Body of pancreas (tissue), 4 donors: ENCODE data around the gene TUBA1B. TPM values are rescaled to one million over a fixed set of nuclear protein-coding genes. Genes with fewer than 3 reads are reported as not detected.
A peak's percentile ranks its signal among the peaks of the same experiment; 100 is the strongest.

Experiments used
- ATAC-seq: fragments of 150-250 bp; one replicate; pipeline ENCODE4 v1.9.1; 2016
- DNase-seq, 4 donors: peaks; one replicate each; pipeline ENCODE4 v3.0.0-alpha.2; 2019
- H3K27ac ChIP-seq, 4 donors: fragments of 200-600 bp; sonication (generic); 1 replicate in 3 of 4; 2 replicates in 1 of 4; pipeline versions ENCODE4 v1.5.1 to v1.6.1; 2016 to 2019; ENCODE audit warnings: mild to moderate bottlenecking in 1 of 4, mixed read lengths in 1 of 4, moderate library complexity in 1 of 4
- H3K27me3 ChIP-seq, 2 donors: fragments of 200-600 bp; sonication (generic); one replicate each; pipeline ENCODE4 v1.6.0; 2016; ENCODE audit warnings: mild to moderate bottlenecking in 1 of 2
- H3K36me3 ChIP-seq, 2 donors: fragments of 200-600 bp; sonication (generic); replicated peaks in 1 of 2; 2 replicates each; pipeline ENCODE4 v1.5.1; 2016; ENCODE audit warnings: low read depth in 2 of 2; ENCODE audit not compliant: insufficient read depth in 1 of 2
- H3K4me1 ChIP-seq: fragments of 200-600 bp; sonication (generic); one replicate; pipeline ENCODE4 v1.6.0; 2016
- H3K4me3 ChIP-seq, 2 donors: fragments of 200-600 bp; sonication (generic); 1 replicate in 1 of 2; 2 replicates in 1 of 2; pipeline ENCODE4 v1.5.1; 2016 to 2019
- H3K9me3 ChIP-seq, 3 donors: fragments of 200-600 bp; sonication (generic); 1 replicate in 2 of 3; 2 replicates in 1 of 3; pipeline ENCODE4 v1.5.1; 2016
- POLR2A ChIP-seq, 3 donors: fragments of 450-650 bp; IDR thresholded peaks; one replicate each; pipeline ENCODE4 v1.6.1; 2016; ENCODE audit warnings: antibody characterized with exemption in 3 of 3, mild to moderate bottlenecking in 2 of 3
- WGBS, 2 donors: methylation state at CpG; one replicate each; pipeline ENCODE4 v1.1.5; 2017; 5-methylcytosine and 5-hydroxymethylcytosine counted together
- intact Hi-C: fragments of 100-400 bp; cut with DNase I; formaldehyde crosslinking; loops from one replicate; pipeline ENCODE4 v1.15.1; 2023
- total RNA-seq, 2 donors: library from RNA; depleted of rRNA; stranded (reverse); fragments of >200 nt; gene quantifications; one replicate each; pipeline ENCODE4 v1.1.0, GENCODE V29; 2016
- TF ChIP-seq, protein P1 (sequence below), 7 experiments: fragments of 450-650 bp in 4 of 7; fragments of 200-600 bp in 3 of 7; sonication (generic) in 3 of 7; IDR thresholded peaks; one replicate each; pipeline ENCODE4 v1.5.1; 2016 to 2019; ENCODE audit warnings: antibody characterized with exemption in 7 of 7

TUBA1B gene
- total RNA-seq, 2 donors from 2014 or later = 121 to 165 TPM

- TF ChIP-seq POLR2A (IDR thresholded peaks at IDR 0.05) = no peak
- TF ChIP-seq, protein P1, sequence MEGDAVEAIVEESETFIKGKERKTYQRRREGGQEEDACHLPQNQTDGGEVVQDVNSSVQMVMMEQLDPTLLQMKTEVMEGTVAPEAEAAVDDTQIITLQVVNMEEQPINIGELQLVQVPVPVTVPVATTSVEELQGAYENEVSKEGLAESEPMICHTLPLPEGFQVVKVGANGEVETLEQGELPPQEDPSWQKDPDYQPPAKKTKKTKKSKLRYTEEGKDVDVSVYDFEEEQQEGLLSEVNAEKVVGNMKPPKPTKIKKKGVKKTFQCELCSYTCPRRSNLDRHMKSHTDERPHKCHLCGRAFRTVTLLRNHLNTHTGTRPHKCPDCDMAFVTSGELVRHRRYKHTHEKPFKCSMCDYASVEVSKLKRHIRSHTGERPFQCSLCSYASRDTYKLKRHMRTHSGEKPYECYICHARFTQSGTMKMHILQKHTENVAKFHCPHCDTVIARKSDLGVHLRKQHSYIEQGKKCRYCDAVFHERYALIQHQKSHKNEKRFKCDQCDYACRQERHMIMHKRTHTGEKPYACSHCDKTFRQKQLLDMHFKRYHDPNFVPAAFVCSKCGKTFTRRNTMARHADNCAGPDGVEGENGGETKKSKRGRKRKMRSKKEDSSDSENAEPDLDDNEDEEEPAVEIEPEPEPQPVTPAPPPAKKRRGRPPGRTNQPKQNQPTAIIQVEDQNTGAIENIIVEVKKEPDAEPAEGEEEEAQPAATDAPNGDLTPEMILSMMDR (IDR thresholded peaks at IDR 0.05) = no peak
- H3K4me1 ChIP-seq = peaks cover 35% of the 10 kb centered on the region
- DNase-seq (no peak), ATAC-seq (no peak)
- H3K4me3 ChIP-seq = no peak overlapping the region
- no peaks in the 10 kb centered on the region for H3K36me3 ChIP-seq
- intact Hi-C loops = no loop called here
- 33 to 38% methylated on average over 6 of the region's 6 CpGs for WGBS, 2 donors
- H3K9me3 ChIP-seq = no peaks in the 10 kb centered on the region
- no peaks in the 10 kb centered on the region for H3K27me3 ChIP-seq
- peak overlapping the region; percentile 88 to 96 (median 93) for H3K27ac ChIP-seq
These were observed 20.0 kb downstream of the TUBA1B start for GRCh38 chr12:49111206-49111605.

- Histone ChIP-seq H3K4me1 (peaks cover 35% of the 10 kb centered on the region), H3K9me3 (no peaks in the 10 kb centered on the region), H3K36me3 (no peaks in the 10 kb centered on the region), H3K27ac (peak within 1 kb of the TSS; percentile 88 to 96 (median 93)), H3K4me3 (peak within 1 kb of the TSS; percentile 67 to 86), H3K27me3 (no peaks in the 10 kb centered on the region)
- intact Hi-C loops = no loop called here
- DNase-seq = peak; percentile 95 to 98 (median 95)
- ATAC-seq = peak; percentile 98
- TF ChIP-seq POLR2A (IDR thresholded peaks at IDR 0.05) = peak; percentile 29 to 87 (median 79)
- TF ChIP-seq, protein P1 (IDR thresholded peaks at IDR 0.05) = peak in 5 of 7 experiments; percentile 35 to 65 (median 59)
- WGBS, 2 donors = 0% methylated on average over 11 to 43 of the region's 43 CpGs
These were observed 20.6 kb downstream of the TUBA1B start, which contains the start of gene LMBR1L for GRCh38 chr12:49110464-49111155. Gene LMBR1L (minus strand): TSS chr12:49110847. CDS start chr12:49110555, 292 bp downstream.

- 7 to 11% methylated on average over 11 to 33 of the region's 33 CpGs for WGBS, 2 donors
- DNase-seq (peak in 2 of 4 donors; percentile 26 to 32), ATAC-seq (peak; percentile 9)
- intact Hi-C loops = no loop called here
- H3K4me1 ChIP-seq = peaks cover 35% of the 10 kb centered on the region
- peak overlapping the region; percentile 67 to 86 for H3K4me3 ChIP-seq
- H3K27me3 ChIP-seq = no peaks in the 10 kb centered on the region
- H3K36me3 ChIP-seq = no peaks in the 10 kb centered on the region
- H3K9me3 ChIP-seq = no peaks in the 10 kb centered on the region
- no peak for TF ChIP-seq POLR2A (IDR thresholded peaks at IDR 0.05)
- TF ChIP-seq, protein P1 (IDR thresholded peaks at IDR 0.05) = no peak
- H3K27ac ChIP-seq = peak overlapping the region; percentile 88 to 96 (median 93)
These were observed 21.3 kb downstream of the TUBA1B start for GRCh38 chr12:49109641-49110463.

- peak; percentile 17 for ATAC-seq
- DNase-seq = peak; percentile 48 to 72 (median 61)
- intact Hi-C loops = no loop called here
- Histone ChIP-seq H3K27me3 (no peaks in the 10 kb centered on the region), H3K27ac (peak overlapping the region in 3 of 4 donors; percentile 92 to 96 (median 94)), H3K4me1 (peaks cover 35% of the 10 kb centered on the region), H3K36me3 (no peaks in the 10 kb centered on the region), H3K9me3 (no peaks in the 10 kb centered on the region), H3K4me3 (no peak overlapping the region)
- no peak for TF ChIP-seq POLR2A (IDR thresholded peaks at IDR 0.05)
- TF ChIP-seq, protein P1 (IDR thresholded peaks at IDR 0.05) = no peak
- WGBS, 2 donors = 15 to 29% methylated on average over 4 of the region's 4 CpGs
These were observed 22.2 kb downstream of the TUBA1B start for GRCh38 chr12:49108958-49109404.
